NCI-H146 (cell line): Measurements from ENCODE around the gene CILP.
A peak's percentile ranks its signal among the peaks of the same experiment; 100 is the strongest.
"Not testable (repeated sequence)": the region's sequence is repeated elsewhere in the genome, so short reads cannot be mapped to it uniquely, and the experiment has no call there.

Experiments used
- DNase-seq: peaks from one replicate; lab custom pipeline; 2025; lab: John Stamatoyannopoulos, UW

CILP gene

DNA sequence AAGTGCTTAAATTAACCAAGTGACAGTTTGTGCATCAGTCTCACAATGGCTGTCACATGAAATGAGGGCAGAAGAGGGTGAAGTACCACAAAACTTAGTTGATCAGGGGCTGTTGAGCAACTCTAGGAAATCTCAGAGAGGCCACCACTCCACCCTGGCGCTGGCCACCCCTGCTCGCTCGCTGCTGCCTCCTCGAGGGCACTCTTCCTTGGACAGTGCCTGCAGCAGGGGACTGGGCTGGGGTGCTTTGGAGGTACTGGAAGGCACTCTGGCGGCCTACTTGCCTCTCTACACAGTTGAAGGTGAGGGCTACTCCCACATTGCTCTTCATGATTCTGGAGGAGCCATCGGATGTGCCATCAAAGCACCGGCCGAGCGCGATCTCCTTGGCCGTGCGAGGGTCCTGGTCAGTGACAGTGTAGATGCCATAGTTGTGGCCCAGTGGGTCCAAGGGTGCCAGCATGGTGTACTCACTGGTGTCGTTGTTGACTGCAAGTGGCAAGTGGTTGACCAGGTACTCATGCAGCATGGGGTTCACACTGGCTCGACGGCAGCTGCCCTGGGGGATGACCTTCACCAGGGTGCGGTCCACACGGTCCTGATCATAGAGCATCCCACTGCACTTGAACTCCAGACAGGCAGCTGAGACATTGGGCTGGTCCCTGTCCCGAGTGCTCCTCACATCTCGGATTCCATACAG lies 14.5 kb downstream of the CILP start:
- DNase-seq, result no peak

- DNase-seq, result no peak
Observed at GRCh38 chr15:65195548-65195923, 15.7 kb downstream of the CILP start.

GRCh38 chr15:65194826-65195547 lies 16.3 kb downstream of the CILP start:
- no peak for DNase-seq

- DNase-seq, result no peak
Observed at GRCh38 chr15:65192016-65192415, 19.3 kb downstream of the CILP start.

DNA sequence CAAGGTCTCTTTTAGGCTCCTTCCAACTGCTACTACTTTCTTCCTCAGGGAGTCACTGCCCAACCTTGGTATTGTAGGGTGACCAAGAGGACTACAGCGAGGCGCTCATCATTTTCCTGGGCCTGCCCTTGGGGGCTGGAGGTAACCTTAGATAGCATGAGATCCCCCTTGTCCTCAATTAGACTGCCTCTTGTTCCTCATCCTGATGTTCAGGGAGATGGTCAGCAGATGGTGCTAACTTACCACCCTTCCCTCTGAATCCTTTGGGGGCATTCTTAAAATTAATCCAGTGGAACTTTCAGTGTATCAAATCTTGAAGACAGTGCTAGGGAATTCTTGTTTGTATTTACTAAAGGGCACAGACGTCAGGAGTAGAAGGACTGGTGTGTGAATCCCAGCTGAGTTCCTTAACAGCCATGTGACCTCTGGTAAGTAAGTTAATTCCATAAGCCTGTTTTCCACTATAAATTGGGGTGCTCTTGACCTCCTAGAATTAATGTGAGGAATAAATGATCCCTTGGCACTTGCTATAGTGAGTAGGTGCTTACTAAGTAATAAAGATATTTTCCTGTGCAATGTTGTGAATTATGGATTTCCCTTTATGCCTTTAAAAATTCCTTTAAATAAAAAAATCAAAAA lies 22.1 kb downstream of the CILP start:
- peak; percentile 36 for DNase-seq

DNA sequence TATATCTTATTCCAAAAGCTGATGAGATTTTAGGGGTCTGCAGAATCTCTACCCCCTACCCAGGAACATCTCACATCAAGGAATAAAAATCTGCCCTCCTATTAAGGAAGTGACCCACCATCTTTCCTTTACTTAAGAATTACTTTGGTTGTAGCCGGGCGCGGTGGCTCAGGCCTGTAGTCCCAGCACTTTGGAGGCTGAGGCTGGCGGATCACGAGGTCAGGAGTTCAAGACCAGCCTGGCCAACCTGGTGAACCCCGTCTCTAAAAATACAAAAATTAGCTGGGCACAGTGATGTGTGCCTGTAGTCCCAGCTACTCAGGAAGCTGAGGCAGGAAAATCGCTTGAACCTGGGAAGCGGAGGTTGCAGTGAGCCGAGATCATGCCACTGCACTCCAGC lies 22.8 kb downstream of the CILP start:
- not testable (repeated sequence) for DNase-seq

DNA sequence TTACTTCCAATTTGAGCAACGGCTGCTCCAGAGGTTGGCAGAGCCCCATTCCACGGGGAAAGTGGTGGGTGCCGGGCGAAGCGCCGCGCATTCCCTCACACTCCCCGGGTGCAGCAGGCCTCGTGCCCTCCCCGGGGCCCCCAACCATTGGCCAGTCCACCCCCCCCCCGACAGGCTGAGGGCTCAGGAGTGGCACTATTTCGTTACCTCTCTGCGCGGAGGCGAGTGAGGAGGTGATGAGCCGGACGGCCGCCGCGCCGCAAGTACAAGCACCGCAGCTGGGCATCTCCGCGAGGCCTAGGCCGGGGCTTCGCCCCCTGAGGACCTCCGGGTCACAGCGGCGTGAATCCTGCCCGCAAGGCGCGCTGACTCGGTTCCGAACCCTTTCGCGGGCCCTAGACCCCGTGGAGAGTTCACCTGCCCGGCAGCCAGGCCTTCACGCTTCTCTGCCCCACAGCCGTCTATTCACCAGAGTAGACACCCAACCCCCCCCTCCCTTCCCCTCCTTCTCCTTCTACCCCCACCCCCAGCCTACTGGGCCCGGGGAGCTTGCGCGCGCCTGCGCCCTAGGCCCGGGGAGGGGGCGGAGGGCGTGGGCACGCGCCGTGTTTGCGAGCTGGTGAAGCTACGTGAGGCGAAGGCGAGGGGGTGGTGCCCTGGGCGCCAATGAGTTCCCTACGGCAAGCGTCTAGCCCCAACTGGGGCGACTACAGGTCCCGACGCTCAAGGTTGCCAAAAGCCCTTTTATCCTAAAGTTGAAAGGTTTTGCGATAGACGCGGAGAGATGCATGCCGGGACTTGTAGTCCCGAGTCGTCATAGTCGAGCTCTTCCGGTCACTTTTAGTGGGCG lies 26.2 kb downstream of the CILP start, which contains the start of gene CLPX:
Gene CLPX (minus strand): TSS at position 475 of the 850 bp plus-strand sequence. CDS start 189 bp downstream, at position 286.
- peak; percentile 92 for DNase-seq

DNA sequence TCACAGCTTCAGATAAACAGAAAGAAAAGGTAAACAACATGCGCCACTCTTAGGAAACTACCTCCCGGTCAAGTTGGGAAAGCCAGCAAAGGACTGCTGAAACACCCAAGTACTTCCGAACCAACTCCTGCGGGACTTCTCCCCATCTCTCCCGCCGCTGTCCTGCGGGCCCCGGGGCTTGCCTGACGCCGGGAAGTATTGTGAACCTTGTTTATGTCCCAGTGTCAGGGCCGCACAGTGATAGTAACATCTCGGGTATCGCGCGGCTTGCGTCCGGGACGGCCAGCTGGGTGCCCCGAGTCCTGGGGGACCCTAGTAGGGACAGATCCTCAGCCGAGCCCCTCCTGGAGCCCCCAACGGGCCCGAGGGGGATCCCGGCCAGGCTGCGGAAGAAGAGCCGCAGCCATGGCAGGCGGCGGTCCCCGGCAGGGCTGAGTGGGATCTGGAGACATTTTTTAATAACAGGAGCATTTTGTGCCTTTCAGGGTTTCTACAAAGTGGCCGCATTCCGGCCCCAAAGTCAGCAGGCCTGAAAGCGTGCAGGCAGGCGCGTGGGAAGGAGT lies 26.9 kb downstream of the CILP start:
- DNase-seq, result peak; percentile 9

DNA sequence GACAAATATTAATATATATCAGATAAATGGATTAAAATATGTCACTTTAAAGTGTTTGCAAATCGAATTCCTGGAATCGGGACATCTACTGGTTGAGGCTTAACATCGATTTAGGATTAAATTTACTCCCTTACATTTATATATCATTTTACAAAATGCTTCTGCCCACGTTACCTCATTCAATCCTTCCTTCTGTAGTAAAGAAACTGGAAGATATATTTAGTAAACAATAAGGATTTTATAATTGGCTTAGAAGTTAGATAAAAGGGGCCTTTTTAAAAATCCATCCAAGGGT lies 27.5 kb downstream of the CILP start:
- no peak for DNase-seq

- no peak for DNase-seq
Observed at GRCh38 chr15:65182538-65182937, 28.7 kb downstream of the CILP start.

DNA sequence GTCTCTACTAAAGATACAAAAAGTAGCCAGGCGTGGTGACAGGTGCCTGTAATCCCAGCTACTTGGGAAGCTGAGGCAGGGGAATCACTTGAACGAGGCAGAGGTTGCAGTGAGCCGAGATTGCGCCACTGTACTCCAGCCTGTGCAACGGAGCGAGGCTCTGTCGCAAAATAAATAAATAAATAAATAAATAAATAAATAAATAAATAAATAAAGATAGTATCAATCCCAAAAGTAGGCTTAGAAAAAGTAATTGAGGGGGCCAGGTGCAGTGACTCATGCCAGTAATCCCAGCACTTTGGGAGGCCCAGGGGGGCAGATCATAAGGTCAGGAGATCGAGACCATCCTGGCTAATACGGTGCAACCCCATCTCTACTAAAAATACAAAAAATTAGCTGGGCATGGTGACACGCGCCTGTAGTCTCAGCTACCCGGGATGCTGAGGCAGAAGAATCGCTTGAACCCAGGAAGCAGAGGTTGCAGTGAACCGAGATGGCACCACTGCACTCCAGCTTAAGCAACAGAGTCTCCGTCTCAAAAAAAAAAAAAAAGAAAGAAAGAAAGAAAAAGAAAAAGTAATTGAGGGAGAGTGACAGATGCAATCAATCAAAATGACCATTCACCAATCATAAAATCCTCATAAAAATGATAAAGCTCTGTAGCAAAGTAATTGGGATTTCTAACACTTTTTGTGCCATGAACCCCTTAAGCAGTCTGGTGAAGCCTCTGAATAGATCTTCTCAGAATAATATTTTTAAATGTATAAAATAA lies 29.5 kb downstream of the CILP start:
- DNase-seq, result not testable (repeated sequence)

GRCh38 chr15:65180167-65180566 lies 31.1 kb downstream of the CILP start:
- no peak for DNase-seq

GRCh38 chr15:65177901-65178300 lies 33.4 kb downstream of the CILP start:
- no peak for DNase-seq

GRCh38 chr15:65176056-65176455 lies 35.2 kb downstream of the CILP start:
- no peak for DNase-seq

GRCh38 chr15:65175511-65175910 lies 35.8 kb downstream of the CILP start:
- DNase-seq, result no peak

GRCh38 chr15:65174509-65174908 lies 36.8 kb downstream of the CILP start:
- DNase-seq, result no peak

DNA sequence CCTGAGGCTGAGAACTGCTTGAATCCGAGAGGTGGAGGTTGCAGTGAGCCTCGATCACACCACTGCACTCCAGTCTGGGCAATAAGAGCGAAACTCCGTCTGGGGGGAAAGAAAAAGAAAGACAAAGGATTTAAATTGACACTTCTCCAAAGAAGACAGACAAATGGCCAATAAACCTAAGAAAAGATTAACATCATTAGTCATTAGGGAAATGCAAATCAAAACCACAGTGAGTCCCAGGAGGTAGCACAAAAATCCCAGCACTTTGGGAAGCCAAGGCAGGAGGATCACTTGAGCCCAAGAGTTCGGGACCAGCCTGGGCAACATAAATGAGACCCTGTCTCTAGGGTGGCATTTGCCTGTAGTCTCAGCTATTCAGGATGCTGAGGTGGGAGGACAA lies 38.7 kb downstream of the CILP start:
- DNase-seq, result no peak

GRCh38 chr15:65171428-65171827 lies 39.8 kb downstream of the CILP start:
- DNase-seq, result no peak

- DNase-seq, result no peak
Observed at GRCh38 chr15:65165875-65166274, 45.4 kb downstream of the CILP start.

DNA sequence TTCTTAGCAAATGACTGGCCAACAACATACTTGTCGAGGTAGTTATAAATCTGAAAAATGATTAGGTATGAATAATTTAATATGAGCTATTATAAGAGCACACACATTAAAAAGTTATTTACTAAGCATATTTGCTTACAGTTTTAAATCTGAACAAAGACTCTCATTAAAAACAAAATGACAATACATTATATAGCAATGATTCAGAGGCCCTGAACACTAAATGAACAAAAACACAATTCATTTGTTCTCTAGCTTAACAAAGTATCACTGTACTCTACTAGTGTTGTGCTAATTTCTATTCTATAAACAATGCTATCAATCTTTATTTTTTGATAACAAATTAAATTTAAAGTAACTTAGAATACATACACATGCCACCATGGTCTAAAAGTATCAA lies 47.1 kb downstream of the CILP start:
- DNase-seq, result no peak

- DNase-seq, result no peak
Observed at GRCh38 chr15:65163041-65163440, 48.2 kb downstream of the CILP start.
